GM18861 (cell line): ENCODE measurements around the gene PCDH17.

Experiments used
- ATAC-seq: cut with Tn5 transposase; IDR thresholded peaks from one replicate; pipeline ENCODE4 v1.9.1; 2021; ENCODE audit not compliant: unreplicated experiment

The PCDH17 gene

DNA sequence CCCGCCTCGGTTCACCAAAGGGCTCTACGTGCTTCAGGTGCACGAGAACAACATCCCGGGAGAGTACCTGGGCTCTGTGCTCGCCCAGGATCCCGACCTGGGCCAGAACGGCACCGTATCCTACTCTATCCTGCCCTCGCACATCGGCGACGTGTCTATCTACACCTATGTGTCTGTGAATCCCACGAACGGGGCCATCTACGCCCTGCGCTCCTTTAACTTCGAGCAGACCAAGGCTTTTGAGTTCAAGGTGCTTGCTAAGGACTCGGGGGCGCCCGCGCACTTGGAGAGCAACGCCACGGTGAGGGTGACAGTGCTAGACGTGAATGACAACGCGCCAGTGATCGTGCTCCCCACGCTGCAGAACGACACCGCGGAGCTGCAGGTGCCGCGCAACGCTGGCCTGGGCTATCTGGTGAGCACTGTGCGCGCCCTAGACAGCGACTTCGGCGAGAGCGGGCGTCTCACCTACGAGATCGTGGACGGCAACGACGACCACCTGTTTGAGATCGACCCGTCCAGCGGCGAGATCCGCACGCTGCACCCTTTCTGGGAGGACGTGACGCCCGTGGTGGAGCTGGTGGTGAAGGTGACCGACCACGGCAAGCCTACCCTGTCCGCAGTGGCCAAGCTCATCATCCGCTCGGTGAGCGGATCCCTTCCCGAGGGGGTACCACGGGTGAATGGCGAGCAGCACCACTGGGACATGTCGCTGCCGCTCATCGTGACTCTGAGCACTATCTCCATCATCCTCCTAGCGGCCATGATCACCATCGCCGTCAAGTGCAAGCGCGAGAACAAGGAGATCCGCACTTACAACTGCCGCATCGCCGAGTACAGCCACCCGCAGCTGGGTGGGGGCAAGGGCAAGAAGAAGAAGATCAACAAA lies 2.6 kb downstream of the PCDH17 start:
- ATAC-seq, result no peak

GRCh38 chr13:57634839-57635165 lies 3.3 kb downstream of the PCDH17 start:
- no peak for ATAC-seq

GRCh38 chr13:57635541-57636085 lies 4.1 kb downstream of the PCDH17 start:
- no peak for ATAC-seq

DNA sequence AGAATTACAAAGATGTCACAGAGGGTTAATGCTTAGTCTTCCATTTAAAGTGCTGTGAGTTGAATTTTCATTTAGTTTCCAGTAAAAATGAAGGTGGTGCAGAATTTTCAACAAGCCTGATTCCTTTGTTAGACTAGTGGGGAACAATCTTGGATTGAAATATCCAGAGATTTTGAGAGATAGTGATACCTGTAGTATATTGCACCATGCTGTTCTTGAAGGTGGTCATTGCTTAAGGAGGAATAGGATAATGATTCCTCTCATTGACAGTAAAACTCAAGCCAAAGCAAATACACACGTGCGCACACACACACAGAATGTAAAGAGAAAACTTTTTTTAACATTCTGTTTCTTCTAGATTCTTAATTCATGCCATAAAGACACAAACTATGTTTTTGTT lies 5.3 kb downstream of the PCDH17 start:
- no peak for ATAC-seq

GRCh38 chr13:57637515-57637914 lies 6.0 kb downstream of the PCDH17 start:
- ATAC-seq, result no peak

DNA sequence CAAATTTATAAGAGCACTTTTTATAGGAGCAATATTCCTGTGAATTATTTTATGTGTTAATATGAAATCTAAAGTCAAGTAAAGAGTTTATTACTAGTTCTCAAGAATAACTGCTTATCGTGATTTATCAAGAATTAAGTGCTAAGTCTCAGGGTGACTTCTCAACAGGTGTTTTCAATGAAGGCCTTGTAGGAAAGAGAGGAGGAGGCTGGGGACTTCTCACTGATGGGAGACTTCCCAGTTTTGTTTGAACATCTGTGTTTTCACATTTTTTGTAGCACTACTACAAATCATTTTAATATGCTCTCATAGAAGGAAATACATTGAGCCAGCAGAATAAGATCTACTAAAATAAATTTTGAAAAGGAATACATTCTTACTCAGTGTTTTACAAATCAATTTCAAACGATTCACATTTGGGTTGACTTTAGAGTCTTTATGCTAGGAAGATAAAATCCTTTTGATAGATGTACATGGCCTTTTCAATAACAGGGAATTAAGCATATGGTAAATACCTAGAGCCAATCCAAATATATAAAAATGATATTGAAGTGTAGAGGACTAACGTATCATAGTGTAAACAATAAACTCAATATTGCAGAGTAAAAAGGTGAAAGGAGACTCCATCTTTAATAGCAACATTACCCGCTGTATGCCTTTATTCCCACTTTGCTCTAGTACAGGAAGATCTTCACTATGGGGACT lies 6.8 kb downstream of the PCDH17 start:
- no peak for ATAC-seq

DNA sequence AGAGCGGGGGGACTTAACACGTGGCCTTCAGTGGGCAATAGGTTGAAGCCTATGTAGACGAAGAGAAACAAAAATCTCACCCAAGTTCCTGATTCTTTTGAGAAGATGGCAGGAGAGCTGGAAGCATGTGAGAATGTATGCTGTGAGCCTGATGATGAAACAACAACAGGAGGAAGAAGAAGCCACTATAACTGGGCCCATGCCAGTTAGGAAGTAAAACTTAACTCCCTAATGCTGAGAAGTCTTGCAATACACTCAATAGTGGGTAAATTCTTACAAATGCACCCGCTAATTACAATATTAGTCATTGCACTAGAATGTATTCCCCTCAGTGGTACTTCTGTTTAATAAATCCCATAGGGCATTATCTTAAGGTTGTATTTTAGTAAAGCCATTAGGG lies 9.1 kb downstream of the PCDH17 start:
- no peak for ATAC-seq

- ATAC-seq, result no peak
Observed at GRCh38 chr13:57641051-57641450, 9.5 kb downstream of the PCDH17 start.

GRCh38 chr13:57644106-57644505 lies 12.6 kb downstream of the PCDH17 start:
- ATAC-seq, result no peak

GRCh38 chr13:57653229-57653989 lies 21.9 kb downstream of the PCDH17 start:
- ATAC-seq, result no peak

DNA sequence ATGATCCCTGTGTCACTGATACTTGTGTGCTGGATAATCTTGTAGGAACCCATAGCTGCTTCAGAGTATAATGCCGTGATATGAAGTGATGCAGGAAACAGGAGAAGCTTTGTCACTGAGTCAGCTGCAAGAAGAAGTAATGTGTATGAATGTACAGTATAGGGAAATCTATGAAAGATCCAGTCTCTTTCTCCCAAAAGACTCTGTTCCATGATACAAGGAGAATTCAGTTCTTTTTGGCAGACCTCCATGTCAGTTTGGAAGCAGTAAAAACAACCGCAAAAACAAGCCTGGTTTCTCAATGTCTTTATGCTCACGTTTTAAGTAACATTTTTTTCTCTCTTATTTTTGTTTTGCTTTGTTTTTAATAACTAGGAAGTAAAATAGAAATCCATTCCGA lies 33.9 kb downstream of the PCDH17 start:
- ATAC-seq, result no peak

DNA sequence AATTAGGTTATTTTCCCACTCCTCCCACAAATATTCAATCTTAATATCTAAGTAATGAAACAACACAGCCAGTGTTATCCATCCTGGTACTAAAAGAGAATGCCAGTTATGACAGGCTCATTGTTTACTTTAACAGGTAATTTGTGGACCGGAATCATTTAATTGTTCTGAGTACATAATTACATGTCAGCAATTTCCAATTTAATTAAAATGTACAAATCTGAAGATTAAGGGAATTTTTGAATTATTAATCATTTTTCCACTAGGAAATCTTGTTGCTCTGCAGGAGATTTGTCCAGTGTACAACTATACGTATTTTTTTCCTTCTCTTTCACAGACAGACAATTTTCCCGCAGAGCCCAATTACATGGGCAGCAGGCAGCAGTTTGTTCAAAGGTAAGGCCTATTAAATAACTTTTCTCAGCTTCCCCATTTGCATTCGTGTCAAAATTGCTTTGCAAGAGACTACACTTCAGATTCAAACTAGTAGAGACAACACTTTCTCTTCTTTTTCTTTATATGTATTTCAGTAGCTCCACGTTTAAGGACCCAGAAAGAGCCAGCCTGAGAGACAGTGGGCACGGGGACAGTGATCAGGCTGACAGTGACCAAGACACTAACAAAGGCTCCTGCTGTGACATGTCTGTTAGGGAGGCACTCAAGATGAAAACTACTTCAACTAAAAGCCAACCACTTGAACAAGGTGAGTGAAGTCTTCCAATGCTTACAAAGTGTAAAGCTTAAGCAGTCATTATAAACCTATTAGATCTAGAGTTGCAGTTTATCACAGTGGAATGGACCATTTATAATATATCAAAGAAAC lies 34.8 kb downstream of the PCDH17 start:
- no peak for ATAC-seq

GRCh38 chr13:57672168-57672567 lies 40.6 kb downstream of the PCDH17 start:
- no peak for ATAC-seq

DNA sequence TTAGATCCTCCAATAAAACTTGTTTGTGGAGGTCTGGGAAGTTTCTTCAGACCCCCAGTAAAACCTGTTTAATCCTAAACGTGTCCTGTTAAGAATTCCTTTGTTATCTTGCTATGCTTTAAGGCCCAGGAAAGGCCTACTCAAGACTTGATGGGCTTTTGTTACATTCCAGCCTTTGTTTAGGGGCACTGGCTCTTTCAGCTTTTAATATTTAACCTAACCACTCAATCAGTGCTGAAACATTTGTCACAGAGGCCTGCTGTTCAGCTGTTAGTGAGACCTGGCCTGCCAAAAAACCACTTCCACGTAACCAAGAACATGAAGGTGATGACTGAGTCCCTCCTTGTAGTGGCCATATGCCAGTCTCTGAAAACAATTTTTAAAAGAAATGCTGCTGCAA lies 41.7 kb downstream of the PCDH17 start:
- no peak for ATAC-seq

DNA sequence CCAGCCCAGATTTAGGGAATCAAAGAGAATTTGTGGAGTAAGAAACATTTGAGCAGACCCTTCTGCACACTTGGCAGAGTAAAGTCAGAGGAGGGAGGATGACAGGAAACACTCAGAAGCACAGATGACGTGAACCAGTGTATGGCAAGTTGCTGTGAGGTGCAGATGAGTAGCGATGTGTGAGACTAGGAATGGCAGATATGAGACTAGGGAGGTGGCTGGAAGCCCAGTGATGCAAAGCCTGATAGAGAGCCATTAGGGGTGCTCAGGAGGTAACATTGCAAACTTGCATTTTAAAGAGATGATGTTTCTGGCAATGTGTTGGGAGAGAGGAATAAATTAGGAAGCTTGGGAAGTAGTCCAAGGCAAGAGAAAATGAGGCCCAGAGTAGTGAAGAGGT lies 44.0 kb downstream of the PCDH17 start:
- ATAC-seq, result no peak

DNA sequence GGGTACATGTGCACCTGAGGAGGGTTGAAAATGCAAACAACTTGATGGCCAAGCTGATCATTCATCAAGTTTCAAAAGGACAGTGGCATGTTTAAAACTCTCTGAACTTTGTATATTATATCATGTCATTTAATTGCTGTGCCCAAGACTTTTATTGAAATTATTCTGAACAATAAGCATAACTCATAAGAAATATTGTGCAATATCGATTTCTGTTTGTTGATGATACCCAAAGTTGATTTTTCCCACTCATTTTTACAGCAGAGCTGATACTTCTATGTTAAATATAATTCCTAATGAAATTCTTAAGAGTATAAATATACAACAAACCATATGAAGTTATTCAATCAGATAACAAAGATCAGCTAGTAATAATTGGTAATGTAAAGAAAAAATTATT lies 49.1 kb downstream of the PCDH17 start:
- no peak for ATAC-seq

DNA sequence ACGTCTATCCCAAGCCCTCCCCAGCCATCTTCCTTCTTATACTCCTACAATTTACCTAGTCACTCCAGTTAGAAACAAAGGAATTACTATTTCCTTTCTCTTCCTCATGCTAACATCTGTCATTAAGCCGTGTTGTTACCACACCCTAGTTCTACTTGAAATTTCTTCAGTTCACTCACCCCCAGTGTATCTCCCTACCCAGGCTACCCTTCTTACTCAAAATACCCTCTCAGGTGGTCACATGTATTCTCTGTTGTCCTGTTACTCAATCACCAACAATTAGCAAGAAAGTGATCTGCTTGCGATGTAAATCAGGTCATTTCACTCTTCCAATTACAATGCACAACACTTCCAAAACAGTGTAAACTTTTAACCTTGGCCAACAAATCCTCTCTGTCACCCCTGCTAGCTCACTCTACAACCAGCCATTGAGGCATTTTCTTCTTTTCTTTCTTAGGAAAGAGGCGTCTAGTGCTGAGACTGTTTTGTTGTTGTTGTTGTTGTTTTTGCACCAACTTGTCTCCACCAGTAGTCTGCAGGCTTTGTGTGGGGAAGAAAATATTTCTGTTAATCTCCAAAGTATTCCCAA lies 50.7 kb downstream of the PCDH17 start:
- ATAC-seq, result no peak

DNA sequence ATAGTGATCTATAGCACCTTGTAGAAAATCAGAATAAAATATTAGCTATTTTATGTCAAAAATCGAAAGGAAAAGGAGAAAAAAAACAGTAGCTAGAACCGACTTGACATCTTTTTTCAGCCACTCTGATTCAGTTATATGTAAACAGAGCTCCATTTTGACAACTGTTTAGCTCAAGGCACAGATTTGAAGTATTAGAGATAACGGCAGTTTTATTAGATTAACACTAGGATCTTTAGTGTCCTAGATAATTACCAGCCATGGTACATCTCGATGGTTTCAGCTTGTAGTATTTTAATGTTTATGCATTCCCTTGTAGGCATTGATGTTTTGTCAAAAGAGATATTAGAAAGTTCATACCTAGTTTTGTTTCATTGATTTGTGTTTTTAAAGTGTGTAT lies 67.3 kb downstream of the PCDH17 start:
- no peak for ATAC-seq

DNA sequence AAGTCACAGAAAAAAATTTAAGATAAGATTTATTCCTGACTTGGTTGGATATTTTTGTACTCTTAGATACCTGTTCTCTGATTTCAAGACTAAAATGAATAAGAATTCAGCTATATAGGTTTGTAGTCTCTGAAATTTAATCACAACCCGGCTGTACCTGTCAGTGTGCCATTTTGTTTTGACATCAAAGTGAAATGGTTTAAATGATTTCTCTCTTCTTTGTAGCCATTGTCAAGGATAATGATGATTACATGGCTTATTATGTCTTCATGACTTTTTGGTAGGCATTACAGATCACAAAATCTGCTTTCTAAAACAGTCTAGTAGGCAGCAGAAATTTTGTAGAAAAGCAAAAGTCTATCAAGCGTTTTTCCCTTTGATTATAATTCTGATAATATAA lies 72.5 kb downstream of the PCDH17 start:
- no peak for ATAC-seq

DNA sequence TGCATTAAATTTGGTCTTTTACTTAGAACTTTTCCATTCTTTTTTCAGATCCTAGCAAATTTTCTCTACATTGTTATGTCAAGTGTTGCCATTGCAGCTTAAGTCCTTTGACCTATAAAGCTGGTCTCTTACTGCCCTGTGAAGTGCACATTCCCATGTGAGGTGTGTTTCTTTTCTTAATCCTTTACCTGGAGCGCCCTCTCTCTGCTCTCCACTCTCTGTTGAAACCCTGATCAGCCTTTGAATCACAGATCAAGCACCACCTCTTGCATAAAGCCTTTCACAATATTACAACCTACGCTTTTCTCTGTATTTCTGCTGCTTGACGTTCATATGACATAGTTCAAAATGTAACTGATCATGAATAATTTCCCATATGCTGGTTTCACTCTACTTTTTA lies 84.8 kb downstream of the PCDH17 start:
- ATAC-seq, result no peak
